HG02610 (cell line): ENCODE data around the gene PRUNE2.
A peak's percentile ranks its signal among the peaks of the same experiment; 100 is the strongest.
"Not testable (repeated sequence)": the region's sequence is repeated elsewhere in the genome, so short reads cannot be mapped to it uniquely, and the experiment has no call there.

Experiments used
- ATAC-seq: cut with Tn5 transposase; IDR thresholded peaks from one replicate; pipeline ENCODE4 v1.9.1; 2021; ENCODE audit warnings: mild to moderate bottlenecking, moderate library complexity; ENCODE audit not compliant: unreplicated experiment

PRUNE2 gene

DNA sequence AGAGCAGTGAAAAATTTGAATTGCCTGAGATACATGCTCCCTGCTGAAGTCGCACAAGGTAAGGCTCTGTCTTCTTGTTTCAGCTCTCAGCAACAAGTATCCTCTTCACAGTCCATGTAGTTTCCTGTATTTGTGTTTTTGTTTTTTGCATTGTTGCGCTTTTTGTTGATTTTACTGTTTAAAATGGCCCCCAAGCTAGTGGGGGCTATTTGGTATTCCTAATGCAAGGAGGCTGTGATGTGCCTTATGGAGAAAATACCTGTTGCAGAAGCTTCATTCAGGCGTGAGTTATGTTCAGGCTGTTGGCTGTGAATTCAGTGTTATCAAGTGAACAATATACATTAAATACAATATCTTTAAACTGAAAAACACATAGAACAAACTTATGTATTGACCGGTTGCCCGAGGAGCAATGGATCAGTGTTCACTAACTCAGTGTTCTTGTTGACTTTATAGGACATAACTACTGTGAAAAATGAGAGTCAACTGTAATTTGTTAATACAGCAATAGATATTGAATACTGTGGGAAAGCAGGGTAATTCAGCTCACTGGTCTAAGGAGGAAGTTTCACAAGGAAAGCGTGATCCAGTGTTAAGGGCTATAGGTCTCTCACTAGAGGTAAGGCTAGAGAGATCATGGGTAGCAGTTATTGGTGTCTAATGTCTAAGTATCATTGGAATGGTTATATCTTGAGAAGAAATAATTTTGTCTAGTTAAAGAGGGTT lies 296.5 kb downstream of the PRUNE2 start:
- no peak for ATAC-seq

DNA sequence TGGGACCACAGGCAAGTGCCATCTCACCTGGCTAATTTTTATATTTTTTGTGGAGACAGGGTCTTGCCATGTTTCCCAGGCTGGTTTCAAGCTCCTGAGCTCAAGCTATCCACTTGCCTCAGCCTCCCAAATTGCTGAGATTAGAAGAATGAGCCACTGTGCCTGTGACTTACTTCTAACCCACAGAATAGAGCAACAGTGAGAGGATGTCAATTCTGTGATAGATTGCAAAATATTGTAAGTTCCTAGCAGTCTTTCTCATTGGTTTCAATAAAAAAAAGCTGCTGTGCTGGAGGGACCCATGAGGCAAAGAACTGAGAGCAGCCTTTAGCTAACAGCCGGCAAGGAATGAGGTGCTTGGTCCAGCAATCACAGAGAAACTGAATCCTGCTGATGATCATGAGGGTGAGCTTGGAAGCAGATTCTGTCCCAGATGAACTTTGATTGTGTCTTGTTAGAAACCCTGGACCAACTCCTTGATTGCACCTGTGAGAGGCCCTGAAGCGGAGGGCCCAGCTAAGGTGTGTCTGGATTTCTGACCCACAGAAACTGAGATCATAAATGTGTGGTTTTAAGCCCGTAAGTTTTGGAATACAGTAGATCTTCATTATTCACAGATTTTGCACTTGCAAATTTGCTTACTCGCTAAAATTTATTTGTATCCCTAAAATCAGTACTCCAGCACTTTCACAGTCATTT lies 297.2 kb downstream of the PRUNE2 start:
- no peak for ATAC-seq

- no peak for ATAC-seq
Measured at GRCh38 chr9:76607730-76608436, 298.0 kb downstream of the PRUNE2 start.

- peak; percentile 95 for ATAC-seq
Measured at GRCh38 chr9:76605321-76605900, 300.5 kb downstream of the PRUNE2 start.

DNA sequence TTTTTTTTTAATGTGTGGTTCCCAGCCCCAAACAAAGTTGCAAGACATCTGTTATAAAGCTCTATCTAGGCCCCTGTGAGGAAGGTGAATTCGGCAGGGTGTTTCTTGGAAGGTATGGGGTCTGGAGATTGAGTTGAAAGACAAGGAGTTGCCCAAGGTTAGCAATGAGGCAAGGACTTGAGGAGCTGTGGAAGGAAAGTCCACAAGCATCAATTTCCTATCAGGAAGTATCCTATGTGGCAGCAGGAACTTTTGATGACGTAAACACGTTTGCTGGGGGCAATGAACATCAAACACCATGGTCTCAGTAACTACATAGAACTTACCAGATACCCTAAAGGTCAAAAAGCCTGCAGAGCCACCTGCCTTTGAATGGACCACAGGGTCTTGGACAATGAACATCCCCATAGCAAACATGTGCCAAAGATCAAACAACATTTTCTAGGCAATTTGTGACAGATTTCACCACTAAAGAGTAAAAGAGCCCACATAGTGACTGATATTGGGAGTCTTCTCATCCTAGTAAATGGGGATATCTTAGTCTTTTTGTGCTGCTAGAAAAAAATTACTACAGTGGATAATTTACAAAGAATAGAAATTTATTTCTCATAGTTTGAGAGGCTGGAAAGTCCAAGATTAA lies 301.9 kb downstream of the PRUNE2 start:
- ATAC-seq: no peak

DNA sequence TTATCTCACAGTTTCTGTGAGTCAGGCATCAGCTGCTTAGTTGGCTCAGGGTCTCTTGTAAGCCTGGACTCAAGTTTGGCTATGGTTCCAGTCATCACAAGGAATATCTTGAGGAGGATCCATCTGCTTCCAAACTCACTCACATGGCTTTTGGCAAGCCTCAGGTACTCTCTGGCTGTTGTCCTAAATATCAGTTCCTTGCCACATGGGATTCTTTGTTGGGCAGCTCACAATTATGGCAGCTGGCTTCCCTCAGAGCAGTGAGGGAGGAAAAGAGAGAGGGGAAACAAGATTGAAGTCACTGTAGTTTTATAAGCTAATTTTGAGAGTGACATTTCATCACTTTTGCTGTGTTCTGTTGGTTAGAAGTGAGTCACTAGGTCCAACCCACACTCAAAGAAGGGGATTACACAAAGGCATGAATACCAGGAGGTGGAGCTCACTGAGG lies 302.4 kb downstream of the PRUNE2 start:
- no peak for ATAC-seq

- no peak for ATAC-seq
Measured at GRCh38 chr9:76602199-76602598, 303.7 kb downstream of the PRUNE2 start.

- ATAC-seq: no peak
Measured at GRCh38 chr9:76600007-76600615, 305.8 kb downstream of the PRUNE2 start.

- no peak for ATAC-seq
Measured at GRCh38 chr9:76598981-76599380, 306.9 kb downstream of the PRUNE2 start.

- no peak for ATAC-seq
Measured at GRCh38 chr9:76595645-76596044, 310.3 kb downstream of the PRUNE2 start.

DNA sequence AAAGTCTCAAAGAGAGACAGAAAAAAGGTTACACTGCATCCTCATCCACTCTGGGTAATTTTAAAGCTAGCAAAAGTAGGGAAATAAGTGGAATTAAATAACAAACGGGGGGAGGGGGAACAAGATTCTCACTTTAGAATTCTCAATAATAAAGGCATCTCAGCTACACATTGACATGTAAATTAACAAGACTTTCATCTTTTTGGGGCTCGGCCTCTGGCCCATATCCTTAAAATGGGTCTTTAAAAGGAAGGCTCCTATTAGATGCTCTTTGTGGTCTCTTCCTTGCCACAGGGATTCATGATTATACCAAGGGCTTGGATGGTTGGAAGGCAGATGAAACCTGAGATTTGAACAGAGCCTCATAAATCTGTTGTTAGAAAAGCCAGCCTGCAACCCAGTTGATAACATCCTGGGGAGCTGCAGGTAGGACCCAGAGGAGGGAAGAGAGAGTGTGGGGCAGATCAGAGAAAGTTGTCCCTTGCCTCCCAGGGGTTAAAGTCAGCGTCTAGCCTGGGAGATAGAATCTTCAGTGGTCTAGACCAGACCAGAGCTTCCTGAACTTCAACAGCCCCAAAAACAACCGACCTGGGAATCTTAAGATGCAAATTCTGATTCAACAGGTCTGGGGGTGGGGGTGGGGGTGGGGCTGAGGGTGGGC lies 311.0 kb downstream of the PRUNE2 start:
- ATAC-seq: no peak

DNA sequence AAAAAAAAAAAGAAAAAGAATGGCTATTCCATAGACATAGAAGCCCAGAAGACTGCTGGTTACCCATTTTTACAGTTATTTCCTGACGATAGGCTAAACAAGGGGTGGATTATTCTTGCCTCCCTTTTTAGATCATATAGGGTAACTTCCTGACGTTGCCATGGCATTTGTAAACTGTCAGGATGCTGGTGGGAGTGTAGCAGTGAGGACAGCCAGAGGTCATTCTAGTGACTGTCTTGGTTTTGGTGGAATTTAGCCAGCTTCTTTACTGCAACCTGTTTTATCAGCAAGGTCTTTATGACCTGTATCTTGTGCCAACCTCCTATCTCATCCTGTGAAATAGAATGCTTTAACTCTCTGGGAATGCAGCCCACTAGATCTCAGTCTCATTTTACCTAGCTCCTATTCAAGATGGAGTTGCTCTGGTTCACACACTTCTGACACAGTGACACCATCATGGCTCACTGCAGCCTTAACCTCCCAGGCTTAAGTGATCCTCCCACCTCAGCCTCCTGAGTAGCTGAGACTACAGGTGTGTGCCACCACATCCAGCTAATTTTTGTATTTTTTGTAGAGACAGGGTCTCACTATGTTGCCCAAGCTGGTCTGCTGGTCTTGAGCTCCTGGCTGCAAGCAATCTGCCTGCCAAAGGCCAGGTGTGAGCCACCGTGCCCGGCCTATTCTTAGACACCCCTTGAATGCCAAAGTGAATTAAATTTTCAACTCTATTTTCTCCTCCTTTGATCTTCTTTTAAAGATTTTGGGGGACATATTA lies 311.8 kb downstream of the PRUNE2 start:
- ATAC-seq: not testable (repeated sequence)

- ATAC-seq: no peak
Measured at GRCh38 chr9:76592974-76593347, 313.0 kb downstream of the PRUNE2 start.

GRCh38 chr9:76592091-76592973 lies 313.6 kb downstream of the PRUNE2 start:
- ATAC-seq: no peak

GRCh38 chr9:76591256-76591950 lies 314.5 kb downstream of the PRUNE2 start:
- no peak for ATAC-seq

- no peak for ATAC-seq
Measured at GRCh38 chr9:76588316-76588715, 317.6 kb downstream of the PRUNE2 start.

DNA sequence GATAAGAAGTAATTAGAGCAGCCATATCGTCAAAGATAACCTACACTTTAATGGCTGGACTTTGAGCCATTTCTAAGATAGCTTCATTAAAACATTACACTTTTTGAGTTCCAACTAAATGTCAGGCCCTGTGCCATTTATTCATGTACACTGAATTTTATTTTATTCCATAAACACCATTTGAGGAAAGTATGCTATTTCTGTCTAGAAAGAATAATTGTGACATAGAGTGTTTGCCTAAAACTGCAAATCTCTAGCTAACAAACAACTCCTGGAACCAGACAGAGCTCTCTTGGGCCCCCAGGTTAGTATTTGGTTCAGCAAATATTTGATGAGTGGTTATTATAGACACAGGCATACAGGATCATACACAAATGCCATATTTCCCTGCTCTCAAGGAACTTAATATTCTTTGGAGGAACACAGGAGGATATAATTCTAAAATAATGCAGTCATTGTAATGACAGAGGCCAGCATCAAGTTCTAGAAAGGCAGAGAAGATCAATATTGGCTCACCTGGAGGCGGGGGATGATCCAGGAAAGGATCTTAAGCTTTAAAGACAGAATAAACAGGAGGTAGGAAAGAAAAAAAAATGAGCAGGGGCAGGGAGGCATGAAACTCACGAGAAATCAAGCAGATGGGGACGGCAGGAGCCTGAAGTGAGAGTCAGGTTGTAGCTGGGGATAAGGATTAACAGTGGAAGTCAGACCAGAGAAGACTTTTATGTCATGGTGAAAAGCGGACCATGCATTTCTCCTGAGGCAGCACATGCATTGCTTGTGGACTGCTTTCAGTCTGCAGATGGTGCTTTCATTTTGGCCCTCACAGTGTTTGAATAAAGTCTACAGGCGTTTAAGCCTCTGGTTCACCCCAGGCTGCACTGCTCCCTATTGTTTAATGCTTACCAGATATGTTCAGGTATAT lies 319.3 kb downstream of the PRUNE2 start:
- ATAC-seq: no peak
